Measurements from ENCODE around the gene KIN.

DNA sequence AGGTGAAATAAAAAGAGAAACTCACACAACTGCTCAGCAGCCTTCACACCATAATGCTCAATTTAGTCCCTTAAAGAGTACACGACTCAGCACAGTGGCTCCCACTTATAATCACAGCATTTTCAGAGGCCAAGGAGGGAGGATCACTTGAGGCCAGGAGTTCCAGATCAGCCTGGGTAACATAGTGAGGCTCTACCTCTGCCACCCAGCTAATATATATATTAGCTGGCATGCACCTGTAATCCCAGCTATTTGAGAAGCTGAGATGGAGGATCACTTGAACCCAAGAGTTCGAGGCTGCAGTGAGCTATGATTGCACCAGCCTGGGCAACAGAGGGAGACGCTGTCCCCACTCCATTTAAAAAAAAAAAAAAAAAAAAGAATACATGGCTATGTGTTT, 82.5 kb downstream of the KIN start:
- TF ChIP-seq, protein P1, sequence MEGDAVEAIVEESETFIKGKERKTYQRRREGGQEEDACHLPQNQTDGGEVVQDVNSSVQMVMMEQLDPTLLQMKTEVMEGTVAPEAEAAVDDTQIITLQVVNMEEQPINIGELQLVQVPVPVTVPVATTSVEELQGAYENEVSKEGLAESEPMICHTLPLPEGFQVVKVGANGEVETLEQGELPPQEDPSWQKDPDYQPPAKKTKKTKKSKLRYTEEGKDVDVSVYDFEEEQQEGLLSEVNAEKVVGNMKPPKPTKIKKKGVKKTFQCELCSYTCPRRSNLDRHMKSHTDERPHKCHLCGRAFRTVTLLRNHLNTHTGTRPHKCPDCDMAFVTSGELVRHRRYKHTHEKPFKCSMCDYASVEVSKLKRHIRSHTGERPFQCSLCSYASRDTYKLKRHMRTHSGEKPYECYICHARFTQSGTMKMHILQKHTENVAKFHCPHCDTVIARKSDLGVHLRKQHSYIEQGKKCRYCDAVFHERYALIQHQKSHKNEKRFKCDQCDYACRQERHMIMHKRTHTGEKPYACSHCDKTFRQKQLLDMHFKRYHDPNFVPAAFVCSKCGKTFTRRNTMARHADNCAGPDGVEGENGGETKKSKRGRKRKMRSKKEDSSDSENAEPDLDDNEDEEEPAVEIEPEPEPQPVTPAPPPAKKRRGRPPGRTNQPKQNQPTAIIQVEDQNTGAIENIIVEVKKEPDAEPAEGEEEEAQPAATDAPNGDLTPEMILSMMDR (IDR thresholded peaks at IDR 0.05; ENCODE audit: low read depth, low read length), result no peak
- no peak for TF ChIP-seq EZH2phosphoT487 (IDR thresholded peaks at IDR 0.05; ENCODE audit: low read depth)
